Right renal pelvis (tissue), 4 donors: Measurements from ENCODE around the gene KRT77. TPM values are rescaled to one million over a fixed set of nuclear protein-coding genes. Genes with fewer than 3 reads are reported as not detected.
"Not testable (repeated sequence)": the region's sequence is repeated elsewhere in the genome, so short reads cannot be mapped to it uniquely, and the experiment has no call there.

ENCODE experiments used
- DNase-seq, 4 donors: peaks; one replicate each; pipeline ENCODE4 v3.0.0-alpha.2; 2013; ENCODE audit warnings: low read depth in 4 of 4, low spot score in 3 of 4, missing footprints in 1 of 4
- polyA plus RNA-seq, 4 donors: library from polyadenylated mRNA; unstranded; fragments of 120-200 nt; gene quantifications; one replicate each; pipeline ENCODE4 v1.2.1, GENCODE V29; 2013; ENCODE audit not compliant: insufficient read length in 4 of 4

Gene KRT77
- polyA plus RNA-seq, 4 donors: not detected

DNA sequence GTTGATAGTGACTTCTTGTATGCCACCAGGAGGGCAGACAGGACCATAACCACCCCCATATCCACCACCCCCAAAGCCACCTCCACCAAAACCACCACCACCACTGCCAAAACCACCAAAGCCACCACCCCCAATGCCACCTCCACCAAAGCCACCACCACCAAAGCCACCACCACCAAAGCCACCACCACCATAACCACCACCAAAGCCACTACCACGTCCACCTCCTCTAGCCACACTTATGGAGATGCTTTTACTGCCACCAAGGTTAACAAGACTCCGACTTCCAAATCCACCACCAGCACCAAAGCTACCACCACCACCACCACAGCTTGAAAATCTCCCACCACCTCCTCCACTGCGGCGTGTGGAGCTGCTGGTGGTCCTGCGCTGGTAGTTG, 23.4 kb downstream of the KRT77 start:
- DNase-seq: no peak

DNA sequence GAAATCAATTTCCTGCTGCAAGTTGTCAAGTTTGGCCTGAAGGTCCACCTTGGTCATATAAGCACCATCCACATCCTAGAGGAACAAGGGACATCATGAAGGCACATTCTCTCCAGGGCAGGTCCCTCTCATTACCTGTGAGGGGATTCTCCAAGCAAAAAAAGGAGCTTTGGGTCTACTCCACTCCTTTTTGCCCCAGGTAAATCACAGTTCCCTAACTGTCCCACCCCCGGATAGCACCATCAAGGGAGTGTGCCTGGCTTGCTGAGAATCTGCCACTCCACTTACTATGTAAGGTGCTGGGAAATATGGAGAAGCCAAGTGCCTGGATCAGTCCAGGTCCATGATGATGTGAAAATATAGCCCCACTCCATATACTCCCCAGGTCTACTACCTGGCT, 25.7 kb downstream of the KRT77 start:
- no peak for DNase-seq

DNA sequence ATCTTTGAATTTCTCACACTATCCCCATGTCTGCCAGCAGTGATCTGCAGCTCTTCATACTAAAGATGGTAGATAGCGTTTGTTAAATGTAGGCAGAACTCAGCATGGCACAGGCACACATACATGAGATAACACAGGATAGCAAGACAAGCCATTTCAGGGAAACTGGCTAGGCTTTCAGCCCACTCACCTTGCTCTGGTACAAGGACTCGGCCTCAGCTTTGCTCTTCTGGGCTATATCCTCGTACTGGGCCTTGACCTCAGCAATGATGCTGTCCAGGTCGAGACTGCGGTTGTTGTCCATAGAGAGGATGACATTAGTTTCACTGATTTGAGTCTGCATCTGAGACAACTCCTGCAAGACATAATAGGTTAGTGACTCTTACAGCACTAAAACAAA, 26.2 kb downstream of the KRT77 start:
- no peak for DNase-seq

DNA sequence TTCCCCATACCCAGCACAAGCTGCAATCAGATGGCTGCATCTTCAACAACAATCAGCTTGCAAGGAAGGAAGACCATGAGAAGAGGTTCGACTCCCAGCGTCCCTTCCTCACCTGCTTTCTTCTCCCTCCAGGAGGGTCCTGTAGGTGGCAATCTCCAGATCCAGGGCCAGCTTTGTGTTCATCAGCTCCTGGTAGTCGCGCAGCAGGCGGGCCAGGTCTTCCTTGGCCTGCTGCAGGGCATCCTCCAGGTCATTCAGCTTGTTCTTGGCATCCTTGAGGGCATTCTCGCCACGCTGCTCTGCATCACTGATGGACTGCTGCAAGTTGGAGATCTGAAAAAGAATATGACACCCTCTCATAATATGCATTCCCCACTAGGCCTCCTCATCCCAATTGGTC, 27.2 kb downstream of the KRT77 start:
- no peak for DNase-seq

DNA sequence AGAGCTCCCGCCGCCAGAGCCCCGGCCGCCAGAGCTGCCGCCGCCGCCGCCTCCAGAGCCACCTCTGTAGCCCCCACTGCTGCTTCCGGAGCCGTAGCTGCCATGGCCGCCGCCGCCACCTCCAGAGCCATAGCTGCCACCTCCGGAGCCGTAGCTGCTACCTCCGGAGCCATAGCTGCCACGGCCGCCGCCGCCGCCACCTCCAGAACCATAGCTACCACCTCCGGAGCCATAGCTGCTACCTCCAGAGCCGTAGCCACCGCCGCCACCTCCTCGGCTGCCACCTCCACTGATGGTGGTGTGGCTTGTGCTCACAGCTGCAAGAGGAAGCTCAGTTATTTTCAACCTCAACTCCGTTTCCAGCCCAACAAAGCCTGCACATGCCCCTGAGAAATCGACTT, 28.0 kb downstream of the KRT77 start:
- DNase-seq: no peak

DNA sequence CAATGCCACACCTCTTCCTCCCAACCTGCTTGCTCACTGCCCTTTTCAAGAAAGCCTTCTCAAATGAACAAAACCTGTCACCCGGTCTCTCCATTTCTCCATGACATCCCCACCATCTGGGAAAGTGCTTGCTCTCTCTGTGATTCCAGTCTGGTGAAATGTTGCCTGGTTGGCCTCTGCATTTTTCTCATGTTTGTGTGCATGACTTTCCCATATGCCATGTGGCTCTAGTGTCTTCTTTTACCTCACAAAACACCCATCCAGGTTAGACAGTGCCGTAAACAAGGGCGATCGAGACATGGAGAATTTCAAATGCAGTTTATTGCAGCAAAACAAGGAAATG, 28.9 kb downstream of the KRT77 start:
- no peak for DNase-seq

DNA sequence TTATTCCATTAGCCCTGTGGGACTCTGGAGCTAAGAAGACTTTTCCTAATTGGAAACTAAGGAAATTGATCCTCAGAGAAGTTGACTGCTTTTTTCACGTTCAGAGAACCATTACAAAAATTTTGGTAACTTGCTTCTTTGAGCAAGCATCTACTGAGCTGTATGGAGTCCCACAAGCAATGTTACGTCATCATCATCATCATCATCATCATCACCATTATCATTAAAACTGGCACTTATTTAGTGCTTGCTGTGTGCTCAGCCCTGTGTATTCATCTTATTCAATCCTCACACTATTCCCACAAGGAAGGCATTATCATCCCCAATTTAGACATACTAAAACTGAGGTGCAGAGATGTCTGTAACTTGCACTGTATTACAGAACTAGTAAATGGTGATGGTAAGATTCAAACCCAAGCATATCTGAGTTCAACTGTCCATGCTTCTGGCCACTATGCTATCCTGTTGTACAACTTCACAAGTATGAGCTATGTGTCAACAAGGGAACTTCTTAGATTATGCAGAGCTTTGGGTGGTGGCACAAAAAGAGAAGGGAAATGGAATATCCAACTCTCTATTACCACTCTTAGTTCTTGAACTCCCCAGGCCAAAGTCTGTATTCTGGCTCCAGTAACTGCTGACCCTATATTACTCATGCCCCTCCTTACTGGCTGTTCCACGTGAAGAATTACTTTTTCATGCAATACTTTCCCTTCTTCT, 29.5 kb downstream of the KRT77 start:
- no peak for DNase-seq

DNA sequence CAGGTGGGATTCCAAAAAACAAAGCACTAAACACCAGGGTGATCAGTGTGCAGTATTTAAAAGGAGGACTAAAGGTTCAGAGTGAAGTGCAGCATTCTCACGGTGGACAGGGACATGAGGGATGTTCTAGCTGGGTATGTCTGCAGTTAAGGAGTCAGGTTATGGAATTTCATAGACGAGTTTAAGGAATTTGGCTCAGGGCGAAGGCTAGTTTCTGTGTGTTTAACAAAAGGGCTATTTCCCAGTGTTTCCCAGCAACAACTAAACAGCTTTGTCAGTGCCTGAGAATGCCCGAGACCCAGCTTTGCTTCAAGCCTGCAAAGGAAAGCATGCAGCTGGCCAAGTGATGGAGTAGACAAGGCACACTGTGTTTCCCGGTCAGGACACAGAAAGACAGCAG, 30.1 kb downstream of the KRT77 start:
- DNase-seq: no peak

DNA sequence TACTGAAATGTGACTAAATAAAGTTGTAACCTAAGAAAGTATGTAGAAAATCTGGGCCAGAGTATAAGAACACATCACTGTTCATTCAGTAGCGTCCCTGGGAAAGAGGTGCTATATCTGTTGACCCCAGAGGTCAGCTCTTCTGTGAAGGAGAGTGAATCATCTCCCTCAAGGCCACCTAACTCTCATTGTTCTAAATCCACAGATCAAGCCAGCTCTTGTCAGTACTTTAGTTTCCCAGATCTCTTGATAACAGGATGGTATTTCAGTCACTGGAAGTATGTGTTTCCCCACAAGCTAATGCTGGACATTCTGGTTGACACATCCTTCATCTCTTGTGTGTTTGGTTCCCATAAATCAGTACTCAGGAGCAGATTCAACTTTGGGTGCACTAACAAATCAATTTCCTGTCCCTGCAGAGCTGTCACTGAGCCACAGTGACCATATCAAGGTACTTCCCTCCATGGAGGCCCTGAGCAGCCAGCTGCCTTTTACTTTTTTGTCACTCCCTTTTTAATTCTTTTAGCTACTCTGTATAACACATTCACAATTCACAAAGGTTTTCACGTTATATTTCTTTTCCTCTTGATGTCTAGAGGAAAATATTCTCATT, 30.9 kb downstream of the KRT77 start:
- DNase-seq: no peak

DNA sequence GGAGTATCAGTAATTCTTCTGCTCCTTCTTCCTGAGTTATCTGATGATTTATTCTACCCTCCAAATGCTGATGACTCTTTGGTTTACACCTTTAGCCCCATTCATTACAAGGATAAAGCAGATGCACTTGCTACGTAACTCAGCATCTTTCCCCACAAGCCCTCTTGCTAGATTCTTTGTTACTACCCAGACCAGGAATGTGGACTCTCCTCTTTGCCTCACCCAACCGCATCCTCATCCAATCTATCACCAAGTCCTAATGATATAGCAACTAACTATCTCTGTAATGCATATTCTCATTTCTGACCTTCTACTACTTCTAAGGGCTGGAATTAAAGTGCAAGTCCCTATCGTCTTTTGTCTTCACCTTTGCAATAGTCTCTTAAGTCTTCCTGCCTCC, 32.4 kb downstream of the KRT77 start:
- DNase-seq: no peak

DNA sequence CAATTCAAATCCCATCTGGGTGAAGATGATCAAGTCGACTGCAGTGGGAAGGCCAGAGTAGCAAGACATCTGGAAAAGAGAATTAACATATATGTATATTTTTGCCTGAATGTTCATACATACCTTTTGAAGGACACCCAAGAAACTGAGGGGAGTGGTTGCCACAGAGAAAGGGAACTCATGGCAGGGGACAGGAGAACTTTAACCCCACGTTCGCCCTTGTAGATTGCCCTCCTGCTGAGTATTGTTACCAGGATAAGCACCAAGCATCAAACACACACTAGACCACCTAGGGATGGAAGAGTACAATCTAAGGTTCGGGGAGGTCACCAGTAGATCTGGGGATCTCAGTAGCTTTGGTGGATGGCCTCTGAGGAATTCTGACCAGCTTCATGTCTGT, 32.8 kb downstream of the KRT77 start:
- DNase-seq: no peak

DNA sequence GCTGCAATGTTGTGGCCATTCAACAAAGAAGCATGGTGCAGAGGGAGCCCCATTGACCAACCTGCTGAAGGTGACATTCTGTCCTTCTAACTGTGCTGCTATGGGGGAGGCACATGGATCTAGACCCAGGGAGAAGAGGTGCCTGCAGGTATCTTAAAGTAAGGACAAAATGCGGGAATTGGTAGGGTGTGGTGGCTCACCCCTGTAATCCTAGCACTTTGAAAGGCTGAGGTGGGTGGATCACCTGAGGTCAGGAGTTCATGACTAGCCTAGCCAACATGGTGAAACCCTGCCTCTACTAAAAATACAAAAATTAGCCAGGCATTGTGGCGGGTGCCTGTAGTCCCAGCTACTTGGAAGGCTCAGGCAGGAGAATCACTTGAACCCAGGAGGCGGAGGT, 33.4 kb downstream of the KRT77 start:
- not testable (repeated sequence) for DNase-seq

DNA sequence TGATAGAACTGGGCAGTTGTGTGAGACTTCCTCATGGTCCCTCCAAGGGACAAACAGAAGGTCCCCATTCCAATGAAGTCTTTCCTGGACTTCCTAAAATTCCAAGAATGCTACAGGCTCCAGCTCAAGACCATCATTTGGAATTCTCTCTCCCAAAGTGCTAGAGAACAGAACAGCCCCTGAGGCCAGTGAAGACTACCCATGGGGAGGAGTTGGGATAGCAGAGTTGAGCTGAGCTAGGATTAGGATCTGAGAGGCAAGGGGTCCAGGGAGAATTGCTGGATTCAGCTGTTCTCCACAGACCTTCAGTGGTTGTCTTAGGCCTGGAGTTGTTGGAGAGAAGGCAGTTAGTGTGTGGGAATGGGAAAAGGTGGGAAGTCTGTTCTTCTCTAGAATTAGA, 33.9 kb downstream of the KRT77 start:
- DNase-seq: no peak

DNA sequence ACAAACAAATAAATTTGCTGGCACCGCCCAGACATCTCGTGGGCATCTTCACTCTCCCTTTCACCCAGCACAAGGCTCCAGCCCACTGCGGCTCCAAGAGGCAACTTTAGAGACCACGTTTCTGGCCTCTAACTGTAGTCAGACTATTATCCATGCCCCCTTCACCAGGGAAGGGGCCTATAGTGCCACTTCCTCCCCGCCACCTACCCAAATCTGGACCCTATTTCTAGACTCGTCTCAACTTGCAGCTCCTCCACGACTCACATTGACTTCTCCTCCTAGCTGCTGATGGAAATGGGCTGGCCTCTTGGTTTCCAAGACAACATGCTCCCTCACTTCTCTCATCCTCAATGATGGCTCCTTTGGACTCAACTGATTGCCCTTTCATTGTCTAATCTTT, 35.4 kb downstream of the KRT77 start:
- no peak for DNase-seq

DNA sequence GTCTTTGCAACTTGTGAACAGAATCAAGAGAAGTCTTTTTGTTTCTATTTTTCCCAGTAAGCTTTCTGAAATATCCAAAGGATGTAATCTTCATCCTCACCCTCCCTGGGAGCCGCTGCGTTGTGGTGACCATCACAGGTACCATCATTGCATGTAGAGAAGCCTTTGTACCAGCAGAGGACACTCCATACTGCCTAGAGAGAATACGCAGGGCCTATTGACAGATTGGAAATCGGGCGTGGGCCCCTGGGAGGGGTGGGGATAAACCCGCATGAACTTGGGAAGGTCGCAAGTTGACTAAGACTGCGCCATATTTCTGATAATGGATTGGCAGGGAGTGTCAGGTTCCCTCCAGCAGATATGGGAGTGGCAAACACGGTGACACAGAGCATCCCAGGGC, 35.8 kb downstream of the KRT77 start:
- DNase-seq: no peak

DNA sequence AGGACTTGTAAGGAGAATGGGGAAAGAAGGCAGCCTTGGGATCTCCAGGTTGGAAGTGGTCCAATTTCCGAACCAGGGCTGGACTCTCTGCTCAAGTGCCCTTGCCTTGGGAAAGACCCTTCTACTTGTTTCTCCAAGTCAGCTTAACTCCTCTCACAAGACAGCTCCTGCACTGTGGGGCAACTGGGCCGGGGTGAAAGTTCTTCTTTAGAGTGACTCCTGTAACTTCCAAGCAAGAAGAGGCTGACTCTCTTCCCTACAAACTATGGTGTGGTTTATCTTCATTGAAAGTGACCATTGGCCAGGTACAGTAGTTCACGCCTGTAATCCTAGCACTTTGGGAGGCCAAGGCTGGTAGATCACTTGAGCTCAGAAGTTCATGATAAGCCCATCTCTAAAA, 36.9 kb downstream of the KRT77 start:
- no peak for DNase-seq

DNA sequence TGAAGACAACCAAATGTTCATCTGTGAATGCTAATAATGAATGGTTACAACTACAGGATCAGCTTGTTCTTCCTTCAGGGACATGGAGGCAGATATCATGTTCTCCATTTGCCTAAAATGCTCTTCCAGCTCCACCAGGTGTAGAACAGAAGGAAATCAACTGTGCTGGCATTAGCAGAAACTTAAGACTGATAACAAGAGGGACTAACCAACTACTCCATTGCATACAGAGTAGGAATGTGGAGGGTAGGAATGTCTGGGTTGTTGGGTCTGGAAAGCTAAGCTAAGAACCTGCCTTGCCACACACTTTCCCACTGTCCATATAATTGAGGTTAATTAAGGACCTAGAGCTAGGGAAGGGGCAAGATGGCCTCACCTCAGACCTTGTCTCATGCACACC, 39.9 kb downstream of the KRT77 start:
- no peak for DNase-seq

DNA sequence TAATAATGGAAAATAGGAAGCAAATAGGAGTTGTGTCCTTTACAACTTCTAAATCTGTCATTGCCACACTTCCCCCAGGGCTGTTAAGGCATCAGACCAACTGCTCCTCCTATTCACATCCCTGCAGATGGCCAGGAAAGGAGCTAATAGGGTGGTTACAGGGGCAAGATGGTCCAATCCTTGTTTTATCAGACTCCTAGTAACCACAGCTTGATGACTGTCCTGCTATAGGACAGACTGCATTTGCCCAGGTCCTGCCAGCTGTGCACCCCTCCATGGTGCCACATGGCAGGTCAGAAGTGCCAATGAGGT, 40.5 kb downstream of the KRT77 start:
- DNase-seq: no peak

DNA sequence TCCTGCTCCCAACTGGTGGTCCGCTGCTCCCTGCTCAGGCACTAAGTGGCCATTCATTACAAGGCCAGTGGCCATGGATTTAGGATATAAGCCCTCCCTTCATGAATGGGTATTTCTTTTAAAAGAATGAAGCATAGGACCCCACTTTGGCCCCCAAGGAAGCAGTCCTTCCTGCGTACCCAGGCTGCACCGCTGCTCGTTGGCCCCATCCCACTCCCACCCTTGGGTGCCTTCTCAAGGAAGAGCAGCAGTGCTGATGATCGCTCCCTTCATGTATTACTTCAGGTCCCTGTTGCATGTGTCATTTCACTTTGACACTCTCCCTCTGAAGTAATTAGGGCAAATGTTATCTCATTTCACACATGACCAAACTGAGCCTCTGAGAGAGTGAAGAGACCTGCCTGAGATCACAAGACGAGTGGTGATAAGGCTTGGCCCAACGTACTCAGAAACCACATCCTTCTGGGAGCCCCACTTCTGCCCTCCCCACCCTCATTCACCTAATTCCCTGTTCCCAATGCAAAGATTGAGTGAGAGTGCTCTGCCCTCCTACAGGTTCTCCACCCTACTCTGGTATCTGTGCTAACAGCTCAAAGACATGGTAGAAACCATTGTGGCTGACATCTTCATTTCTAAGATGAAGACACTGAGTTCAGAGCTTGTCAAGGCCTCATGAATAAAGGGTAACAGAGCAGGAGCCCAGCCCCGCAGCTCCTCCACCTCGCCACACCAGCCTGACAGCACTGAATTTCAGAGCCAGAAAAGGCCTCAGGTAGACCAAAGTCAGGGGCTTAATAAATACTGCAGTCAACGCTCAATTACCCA, 41.0 kb downstream of the KRT77 start:
- no peak for DNase-seq

DNA sequence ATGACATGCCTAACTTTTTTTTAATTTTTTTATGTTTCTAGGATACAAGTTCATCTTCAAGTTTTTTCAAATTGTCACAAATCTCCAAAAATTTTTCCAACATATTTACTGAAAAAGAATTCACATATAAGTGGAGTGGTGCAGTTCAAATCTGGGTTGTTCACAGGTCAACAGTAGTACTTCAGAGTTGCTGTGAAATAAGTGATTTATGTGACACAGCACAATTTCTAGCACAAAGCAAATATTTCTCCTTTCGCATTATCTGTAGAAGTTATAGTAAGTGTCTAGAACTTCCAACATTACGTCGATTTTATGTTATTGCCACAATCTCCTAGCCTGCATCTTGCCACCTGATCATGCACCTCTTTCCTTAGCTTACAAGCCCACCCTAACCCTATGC, 41.7 kb downstream of the KRT77 start:
- no peak for DNase-seq

DNA sequence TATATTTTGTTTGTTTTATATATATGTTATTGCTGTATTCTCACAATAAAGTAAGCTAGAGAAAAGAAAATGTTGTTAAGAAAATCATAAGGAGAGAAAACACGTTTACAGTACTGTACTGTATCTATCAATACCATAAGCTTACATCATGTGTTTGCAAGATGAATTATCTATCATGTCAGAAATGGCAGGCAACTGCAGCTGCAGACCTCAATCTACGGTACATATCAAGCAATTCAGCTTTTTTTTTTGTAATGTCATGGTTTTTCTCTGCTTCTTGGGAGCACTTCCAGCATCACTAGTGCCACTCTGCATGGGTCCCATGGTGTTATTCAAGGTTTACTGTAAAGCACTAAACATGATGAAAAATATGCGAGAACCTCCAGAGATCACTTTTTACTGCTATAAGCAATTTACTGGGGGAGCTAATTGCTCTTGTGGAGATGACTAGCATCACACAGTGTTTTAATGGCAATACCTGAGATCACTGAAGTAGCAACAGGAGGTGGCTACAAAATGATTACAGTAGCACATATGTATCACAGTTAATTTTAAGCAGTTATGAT, 42.3 kb downstream of the KRT77 start:
- DNase-seq: no peak

DNA sequence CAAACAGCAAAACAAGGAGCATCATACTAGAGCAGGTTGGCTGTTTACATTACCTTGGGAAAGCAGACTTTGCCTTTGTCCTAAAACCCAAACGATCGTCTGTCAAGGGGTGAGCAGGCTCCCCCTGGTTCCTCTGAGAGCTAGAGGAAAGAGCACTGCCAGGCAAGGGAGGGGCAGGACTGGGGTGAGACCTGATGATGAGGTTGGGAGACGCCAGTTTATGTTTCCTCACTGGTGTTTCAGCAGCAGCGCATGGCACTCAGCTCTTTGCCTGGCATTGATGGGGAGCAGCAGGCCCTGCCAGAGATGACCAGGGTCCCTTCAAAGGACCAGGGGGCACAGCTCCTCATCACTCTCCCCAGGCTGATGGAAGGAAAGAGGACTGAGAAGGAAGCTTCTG, 43.4 kb downstream of the KRT77 start:
- no peak for DNase-seq
